Measurements from ENCODE around the gene RLF.

GRCh38 chr1:40140211-40140973 lies 20.8 kb upstream of the RLF start:
- TF ChIP-seq CTCF (IDR thresholded peaks at IDR 0.05) (no peak), POLR2A (IDR thresholded peaks at IDR 0.05) (no peak)

Measured in testis (tissue), 2 donors.